GM20000 (cell line): ENCODE measurements around the gene IFNA4.
"Not testable (repeated sequence)": the region's sequence is repeated elsewhere in the genome, so short reads cannot be mapped to it uniquely, and the experiment has no call there.

Experiments used
- DNase-seq: peaks from one replicate; pipeline ENCODE4 v3.0.0; 2012; ENCODE audit warnings: low spot score
- TF ChIP-seq, protein P1 (sequence below): IDR thresholded peaks from 2 replicates; pipeline ENCODE4 v1.5.1; 2012; ENCODE audit warnings: mild to moderate bottlenecking, control low read depth; ENCODE audit errors: extremely low read depth, missing control alignments

Gene IFNA4

DNA sequence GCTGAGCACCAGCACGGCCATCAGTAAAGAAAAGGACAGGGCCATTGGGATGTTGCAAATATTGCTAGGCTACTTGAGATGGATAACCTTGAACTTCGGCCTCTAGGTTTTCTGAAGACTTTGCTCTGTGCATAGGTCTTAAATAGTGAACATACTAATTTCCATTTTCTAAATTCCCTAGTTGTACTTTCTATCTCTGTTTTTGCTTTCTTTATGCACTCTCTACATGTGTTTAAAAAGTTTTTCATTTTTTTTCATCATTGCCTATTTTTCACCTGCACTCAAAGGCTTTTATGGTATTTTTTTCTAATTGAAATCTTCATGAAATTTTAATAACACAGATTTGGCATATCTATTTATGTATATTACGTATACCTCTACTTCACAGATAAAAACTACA lies at the start of gene IFNA4:
Gene IFNA4 (minus strand): TSS at position 101 of the 400 bp plus-strand sequence. CDS start 56 bp downstream, at position 45.
- not testable (repeated sequence) for DNase-seq

DNA sequence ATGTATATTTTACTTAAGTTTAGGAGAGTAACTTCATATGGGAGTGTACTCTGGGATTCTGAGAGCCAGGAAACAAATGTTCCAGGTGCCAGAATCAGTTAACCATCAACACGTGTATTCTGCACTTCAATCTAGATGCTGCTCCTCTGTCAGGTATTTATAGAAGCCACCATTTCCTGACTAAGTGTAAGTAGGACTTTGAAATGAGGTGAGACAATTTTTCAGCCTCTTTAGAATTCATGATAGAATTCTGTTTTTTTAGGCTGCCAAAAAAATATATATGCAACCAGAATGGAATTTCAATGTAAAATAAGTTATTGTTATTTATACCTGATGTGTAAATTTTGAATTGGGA lies 49.0 kb upstream of the IFNA4 start:
- DNase-seq: not testable (repeated sequence)

DNA sequence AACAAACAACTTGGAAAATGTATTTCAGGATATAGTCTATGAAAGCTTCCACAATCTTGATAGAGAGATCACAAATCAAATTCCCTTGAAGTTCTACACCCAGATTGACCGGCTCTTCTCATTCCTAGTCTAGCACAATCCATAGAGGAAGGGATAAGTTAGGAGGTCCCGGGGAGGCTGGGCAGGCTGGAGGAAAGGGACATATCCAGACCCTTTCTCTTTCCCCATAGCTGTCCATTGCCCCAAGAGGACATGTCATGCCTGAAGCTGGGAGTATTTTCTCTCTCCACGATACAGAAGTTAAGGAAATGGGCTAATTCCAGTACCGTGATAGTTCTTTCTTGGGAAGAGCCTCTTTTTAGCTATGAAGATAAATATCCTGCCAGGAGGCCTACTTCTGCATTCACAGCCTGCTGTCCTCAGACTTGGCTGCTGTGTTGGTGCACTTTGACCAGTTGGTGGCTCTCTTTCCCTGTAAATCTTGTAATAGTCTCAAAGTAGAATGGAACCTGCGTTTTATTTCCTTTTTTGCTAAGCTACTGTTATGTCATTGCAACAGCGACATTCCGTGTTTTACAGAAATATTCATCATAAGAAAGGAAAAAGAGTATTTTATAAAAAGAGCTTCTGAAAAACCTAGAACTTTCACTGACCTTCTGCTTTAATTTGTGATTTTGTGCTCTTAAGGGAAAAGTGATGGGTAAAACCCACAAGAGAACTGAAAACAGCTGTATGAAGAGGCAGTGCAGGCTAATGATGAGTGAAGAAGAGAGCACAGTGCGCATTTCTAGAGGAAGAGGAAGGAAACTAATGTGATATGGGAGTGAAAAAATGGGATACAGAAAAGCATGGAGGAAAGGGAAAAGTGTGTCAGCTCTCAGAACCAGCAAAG lies 48.3 kb upstream of the IFNA4 start:
- TF ChIP-seq, protein P1, sequence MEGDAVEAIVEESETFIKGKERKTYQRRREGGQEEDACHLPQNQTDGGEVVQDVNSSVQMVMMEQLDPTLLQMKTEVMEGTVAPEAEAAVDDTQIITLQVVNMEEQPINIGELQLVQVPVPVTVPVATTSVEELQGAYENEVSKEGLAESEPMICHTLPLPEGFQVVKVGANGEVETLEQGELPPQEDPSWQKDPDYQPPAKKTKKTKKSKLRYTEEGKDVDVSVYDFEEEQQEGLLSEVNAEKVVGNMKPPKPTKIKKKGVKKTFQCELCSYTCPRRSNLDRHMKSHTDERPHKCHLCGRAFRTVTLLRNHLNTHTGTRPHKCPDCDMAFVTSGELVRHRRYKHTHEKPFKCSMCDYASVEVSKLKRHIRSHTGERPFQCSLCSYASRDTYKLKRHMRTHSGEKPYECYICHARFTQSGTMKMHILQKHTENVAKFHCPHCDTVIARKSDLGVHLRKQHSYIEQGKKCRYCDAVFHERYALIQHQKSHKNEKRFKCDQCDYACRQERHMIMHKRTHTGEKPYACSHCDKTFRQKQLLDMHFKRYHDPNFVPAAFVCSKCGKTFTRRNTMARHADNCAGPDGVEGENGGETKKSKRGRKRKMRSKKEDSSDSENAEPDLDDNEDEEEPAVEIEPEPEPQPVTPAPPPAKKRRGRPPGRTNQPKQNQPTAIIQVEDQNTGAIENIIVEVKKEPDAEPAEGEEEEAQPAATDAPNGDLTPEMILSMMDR: peak; percentile 89
- DNase-seq: peak; percentile 35

DNA sequence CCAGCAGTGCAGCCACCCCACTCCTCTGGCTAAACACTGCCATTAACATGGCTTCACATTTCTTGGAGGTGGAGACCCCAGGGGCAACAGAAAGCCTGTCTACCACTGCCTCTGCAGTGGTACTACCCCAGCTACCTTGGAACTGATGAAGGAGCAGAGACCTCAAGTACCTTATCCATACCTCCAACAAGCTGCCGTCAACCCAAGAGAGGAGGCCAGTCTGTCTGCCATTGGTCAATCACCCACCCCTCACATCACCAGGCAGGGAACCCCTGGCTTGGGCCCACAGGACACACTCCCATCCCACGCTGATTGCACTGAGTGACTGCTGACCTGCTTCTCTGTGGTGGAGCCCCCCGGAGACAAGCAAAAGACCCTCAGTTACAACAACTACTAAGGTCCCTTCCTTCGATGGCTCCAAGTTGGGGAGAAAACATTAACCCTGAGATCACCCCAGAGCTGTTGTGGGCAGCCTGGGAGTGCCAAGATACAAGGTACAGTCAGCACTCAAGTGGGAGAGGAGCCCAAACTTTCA lies 46.8 kb upstream of the IFNA4 start:
- no peak for DNase-seq
- TF ChIP-seq, protein P1: no peak

DNA sequence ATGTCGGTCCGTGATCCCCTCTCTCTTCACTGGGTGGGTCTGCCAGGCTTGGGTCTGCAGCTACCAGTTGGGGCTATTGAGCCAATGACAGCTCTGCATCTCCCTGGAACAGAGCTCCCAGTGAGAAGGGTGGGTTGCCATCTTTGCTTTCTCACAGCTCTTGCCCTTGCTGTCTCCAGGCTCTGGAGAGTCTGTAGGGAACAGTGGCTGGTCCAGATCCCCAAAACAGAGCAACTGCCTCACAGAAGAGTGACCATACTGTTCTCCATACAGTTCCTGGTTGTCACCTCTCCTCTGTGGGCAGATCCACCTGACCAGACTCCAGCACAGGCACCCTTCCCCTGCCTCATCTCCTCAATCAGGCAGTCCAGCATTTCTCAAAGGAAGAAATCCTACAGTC lies 45.9 kb upstream of the IFNA4 start:
- no peak for DNase-seq
- TF ChIP-seq, protein P1: no peak

DNA sequence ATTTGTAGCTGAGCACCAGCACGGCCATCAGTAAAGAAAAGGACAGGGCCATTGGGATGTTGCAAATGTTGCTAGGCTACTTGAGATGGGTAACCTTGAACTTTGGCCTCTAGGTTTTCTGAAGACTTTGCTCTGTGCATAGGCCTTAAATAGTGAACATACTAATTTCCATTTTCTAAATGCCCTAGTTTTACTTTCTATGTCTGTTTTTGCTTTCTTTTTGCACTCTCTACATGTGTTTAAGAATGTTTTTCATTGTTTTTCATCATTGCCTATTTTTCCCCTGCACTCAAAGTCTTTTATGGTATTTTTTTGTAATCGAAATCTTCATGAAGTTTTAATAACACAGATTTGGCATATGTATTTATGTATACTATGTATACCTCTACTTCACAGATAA lies 40.7 kb upstream of the IFNA4 start, which contains the start of gene IFNA17:
Gene IFNA17 (minus strand): TSS at position 101 of the 400 bp plus-strand sequence. CDS start 49 bp downstream, at position 52.
- DNase-seq: no peak
- TF ChIP-seq, protein P1: no peak

DNA sequence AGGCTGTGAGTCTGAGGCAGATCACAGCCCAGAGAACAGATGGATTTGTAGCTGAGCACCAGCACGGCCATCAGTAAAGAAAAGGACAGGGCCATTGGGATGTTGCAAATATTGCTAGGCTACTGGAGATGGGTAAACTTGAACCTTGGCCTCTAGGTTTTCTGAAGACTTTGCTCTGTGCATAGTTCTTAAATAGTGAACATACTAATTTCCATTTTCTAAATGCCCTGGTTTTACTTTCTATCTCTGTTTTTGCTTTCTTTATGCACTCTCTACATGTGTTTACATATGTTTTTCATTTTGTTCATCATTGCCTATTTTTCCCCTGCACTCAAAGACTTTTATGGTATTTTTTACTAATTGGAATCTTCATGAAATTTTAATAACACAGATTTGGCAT lies 29.8 kb upstream of the IFNA4 start, which contains the start of gene IFNA16:
Gene IFNA16 (minus strand): TSS at position 101 of the 400 bp plus-strand sequence. CDS start 6 bp downstream, at position 95.
- DNase-seq: not testable (repeated sequence)

DNA sequence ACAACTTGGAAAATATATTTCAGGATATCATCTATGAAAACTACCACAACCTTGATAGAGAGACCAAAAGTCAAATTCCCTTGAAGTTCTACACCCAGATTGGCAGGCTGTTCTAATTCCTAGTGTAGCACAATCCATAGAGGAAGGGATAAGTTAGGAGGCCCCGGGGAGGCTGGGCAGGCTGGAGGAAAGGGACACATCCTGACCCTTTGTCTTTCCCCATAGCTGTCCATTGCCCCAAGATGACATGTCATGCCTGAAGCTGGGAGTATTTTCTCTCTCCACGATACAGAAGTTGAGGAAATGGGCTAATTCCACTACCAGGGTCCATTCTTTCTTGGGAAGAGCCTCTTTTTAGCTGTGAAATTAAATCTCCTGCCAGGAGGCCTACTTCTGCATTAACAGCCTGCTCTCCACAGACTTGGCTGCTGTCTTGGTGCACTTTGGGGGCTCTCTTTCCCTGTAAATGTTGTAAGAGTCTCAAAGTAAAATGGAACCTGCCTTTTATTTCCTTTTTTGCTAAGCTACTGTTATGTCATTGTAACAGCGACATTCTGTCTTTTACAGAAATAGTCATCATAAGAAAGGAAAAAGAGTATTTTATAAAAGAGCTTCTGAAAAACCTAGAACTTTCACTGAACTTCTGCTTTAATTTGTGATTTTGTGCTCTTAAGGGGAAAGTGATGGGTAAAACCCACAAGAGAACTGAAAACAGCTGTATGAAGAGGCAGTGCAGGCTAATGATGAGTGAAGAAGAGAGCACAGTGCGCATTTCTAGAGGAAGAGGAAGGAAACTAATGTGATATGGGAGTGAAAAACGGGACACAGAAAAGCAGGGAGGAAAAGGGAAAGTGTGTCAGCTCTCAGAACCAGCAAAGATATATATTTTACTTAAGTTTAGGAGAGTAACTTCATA lies 26.3 kb upstream of the IFNA4 start:
- DNase-seq: peak; percentile 14

DNA sequence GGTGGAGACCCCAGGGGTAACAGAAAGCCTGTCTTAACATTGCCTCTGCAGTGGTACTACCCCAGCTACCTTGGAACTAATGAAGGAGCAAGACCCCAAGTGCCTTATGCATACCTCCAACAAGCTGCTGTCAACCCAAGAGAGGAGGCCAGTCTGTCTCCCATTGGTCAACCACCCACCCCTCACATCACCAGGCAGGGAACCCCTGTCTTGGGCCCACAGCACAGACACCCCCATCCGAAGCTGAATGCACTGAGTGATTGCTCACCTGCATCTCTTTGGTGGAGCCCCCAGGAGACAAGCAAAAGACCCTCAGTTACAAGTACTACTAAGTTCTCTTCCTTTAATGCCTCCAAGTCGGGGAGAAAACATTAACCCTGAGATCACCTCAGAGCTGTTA lies 24.8 kb upstream of the IFNA4 start:
- not testable (repeated sequence) for DNase-seq

More for the DNA sequence above, 26.3 kb upstream of the IFNA4 start:
- TF ChIP-seq, protein P1: peak; percentile 23

DNA sequence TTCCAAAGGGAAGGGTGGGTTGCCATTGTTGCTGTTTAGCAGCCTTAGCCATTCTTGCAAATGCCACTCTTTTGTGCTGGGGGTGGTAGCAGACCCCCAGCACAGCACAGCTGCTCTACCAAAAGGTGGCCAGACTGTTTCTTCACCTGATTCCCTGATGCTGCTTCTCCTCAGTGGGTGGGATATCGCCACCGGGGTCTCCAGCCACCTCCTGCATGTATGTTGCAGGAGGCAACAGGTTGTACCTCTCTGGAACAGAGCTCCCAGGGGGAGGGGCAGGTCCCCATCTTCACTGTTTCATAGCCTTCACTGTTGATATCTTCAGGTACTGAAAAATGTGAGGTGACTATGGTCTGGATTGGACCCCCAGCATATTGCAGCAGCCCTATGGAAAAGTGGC lies 23.4 kb upstream of the IFNA4 start:
- DNase-seq: not testable (repeated sequence)
